Neural cell (in vitro differentiated cells): Measurements from ENCODE around the gene ZNF677. TPM values are rescaled to one million over a fixed set of nuclear protein-coding genes. Genes with fewer than 3 reads are reported as not detected.

Source experiments
- H2AFZ ChIP-seq: fragments of 200-600, 300-800 bp; sonication (generic), shearing (Covaris generic); 2 replicates; pipeline ENCODE4 v1.6.0; 2014; ENCODE audit warnings: low read depth, mild to moderate bottlenecking, antibody characterized with exemption, low read length, moderate library complexity
- H3F3A ChIP-seq: fragments of 200-600 bp; shearing (Covaris generic); 2 replicates; pipeline ENCODE4 v1.6.1; 2016; ENCODE audit warnings: mild to moderate bottlenecking, moderate library complexity, mixed read lengths, antibody characterized with exemption, low read length; ENCODE audit not compliant: insufficient read depth, poor library complexity, severe bottlenecking
- H3K27ac ChIP-seq: fragments of 200-600, 300-800 bp; sonication (generic), shearing (Covaris generic); 2 replicates; pipeline ENCODE4 v1.5.1; 2014; ENCODE audit warnings: mild to moderate bottlenecking, low read length, moderate library complexity
- H3K27me3 ChIP-seq: fragments of 300-800, 200-600 bp; sonication (generic), shearing (Covaris generic); 2 replicates; pipeline ENCODE4 v1.6.0; 2014; ENCODE audit warnings: mild to moderate bottlenecking, low read depth, low read length, moderate library complexity; ENCODE audit not compliant: insufficient read depth
- H3K36me3 ChIP-seq: fragments of 300-800, 200-600 bp; sonication (generic), shearing (Covaris generic); 2 replicates; pipeline ENCODE4 v1.5.1; 2014; ENCODE audit warnings: mild to moderate bottlenecking, antibody characterized with exemption, low read length, moderate library complexity; ENCODE audit not compliant: insufficient read depth
- H3K4me2 ChIP-seq: fragments of 300-800, 200-600 bp; sonication (generic), shearing (Covaris generic); 2 replicates; pipeline ENCODE4 v1.6.0; 2014; ENCODE audit warnings: mild to moderate bottlenecking, low read length
- H3K4me3 ChIP-seq: fragments of 300-800, 200-600 bp; sonication (generic), shearing (Covaris generic); 2 replicates; pipeline ENCODE4 v1.5.1; 2014; ENCODE audit warnings: mild to moderate bottlenecking, low read length, moderate library complexity
- H3K79me2 ChIP-seq: fragments of 200-600 bp; shearing (Covaris generic); replicated peaks from 2 replicates; pipeline ENCODE4 v1.6.0; 2014; ENCODE audit warnings: mild to moderate bottlenecking, low read length, moderate library complexity; ENCODE audit not compliant: insufficient read depth
- H3K9ac ChIP-seq: fragments of 300-800, 200-600 bp; sonication (generic), shearing (Covaris generic); 2 replicates; pipeline ENCODE4 v1.6.1; 2016; ENCODE audit warnings: mild to moderate bottlenecking, low read length, mixed read lengths
- H3K9me2 ChIP-seq: fragments of 200-600 bp; shearing (Covaris generic); 2 replicates; pipeline ENCODE4 v1.6.1; 2016; ENCODE audit warnings: mild to moderate bottlenecking, low read length, mixed read lengths; ENCODE audit not compliant: insufficient read depth
- H3K9me3 ChIP-seq: fragments of 200-600, 300-800 bp; sonication (generic), shearing (Covaris generic); 2 replicates; pipeline ENCODE4 v1.6.1; 2016; ENCODE audit warnings: mild to moderate bottlenecking, mixed run types, low read length, moderate library complexity, mixed read lengths
- H4K20me1 ChIP-seq: fragments of 200-600 bp; shearing (Covaris generic); 2 replicates; pipeline ENCODE4 v1.6.1; 2016; ENCODE audit warnings: mild to moderate bottlenecking, mixed run types; ENCODE audit not compliant: insufficient read depth
- CTCF ChIP-seq: fragments of 450-650 bp; IDR thresholded peaks from 2 replicates; pipeline ENCODE4 v1.5.1; 2014; ENCODE audit warnings: antibody characterized with exemption, mild to moderate bottlenecking, moderate library complexity; ENCODE audit not compliant: poor library complexity, severe bottlenecking
- EP300 ChIP-seq: fragments of 450-650 bp; conservative IDR thresholded peaks from 2 replicates; pipeline ENCODE4 v1.6.1; 2014; ENCODE audit warnings: antibody characterized with exemption, mild to moderate bottlenecking, moderate library complexity; ENCODE audit not compliant: poor library complexity, severe bottlenecking
- EZH2 ChIP-seq: fragments of 200-600, 300-800 bp; shearing (Covaris generic), sonication (generic); IDR thresholded peaks from 2 replicates; pipeline ENCODE4 v1.6.1; 2014; ENCODE audit warnings: antibody characterized with exemption, low read length, borderline replicate concordance, mild to moderate bottlenecking; ENCODE audit not compliant: insufficient read depth, poor library complexity, severe bottlenecking
- MXI1 ChIP-seq: fragments of 450-650 bp; conservative IDR thresholded peaks from 2 replicates; pipeline ENCODE4 v1.6.1; 2014; ENCODE audit warnings: antibody characterized with exemption, mild to moderate bottlenecking; ENCODE audit not compliant: poor library complexity, severe bottlenecking
- POLR2AphosphoS5 ChIP-seq: IDR thresholded peaks from 2 replicates; pipeline ENCODE4 v1.6.1; 2012
- RAD21 ChIP-seq: fragments of 450-650 bp; conservative IDR thresholded peaks from 2 replicates; pipeline ENCODE4 v1.6.1; 2014; ENCODE audit warnings: antibody characterized with exemption, mild to moderate bottlenecking, moderate library complexity
- SMC3 ChIP-seq: fragments of 450-650 bp; conservative IDR thresholded peaks from 2 replicates; pipeline ENCODE4 v1.6.1; 2014; ENCODE audit warnings: antibody characterized with exemption, mild to moderate bottlenecking, moderate library complexity; ENCODE audit not compliant: poor library complexity
- TAF1 ChIP-seq: IDR thresholded peaks from 2 replicates; pipeline ENCODE4 v1.6.1; 2012; ENCODE audit warnings: low read depth
- polyA plus RNA-seq: library from polyadenylated mRNA; depleted of rRNA; stranded (reverse); fragments of >200 nt; gene quantifications from 2 replicates; pipeline ENCODE4 v1.2.3, GENCODE V29; 2014
- TF ChIP-seq, protein P1 (sequence below): IDR thresholded peaks from 2 replicates; pipeline ENCODE4 v1.6.1; 2012; ENCODE audit warnings: borderline replicate concordance

ZNF677 gene
- polyA plus RNA-seq, 1 donor from 2014 or later, result 35.4 TPM

DNA sequence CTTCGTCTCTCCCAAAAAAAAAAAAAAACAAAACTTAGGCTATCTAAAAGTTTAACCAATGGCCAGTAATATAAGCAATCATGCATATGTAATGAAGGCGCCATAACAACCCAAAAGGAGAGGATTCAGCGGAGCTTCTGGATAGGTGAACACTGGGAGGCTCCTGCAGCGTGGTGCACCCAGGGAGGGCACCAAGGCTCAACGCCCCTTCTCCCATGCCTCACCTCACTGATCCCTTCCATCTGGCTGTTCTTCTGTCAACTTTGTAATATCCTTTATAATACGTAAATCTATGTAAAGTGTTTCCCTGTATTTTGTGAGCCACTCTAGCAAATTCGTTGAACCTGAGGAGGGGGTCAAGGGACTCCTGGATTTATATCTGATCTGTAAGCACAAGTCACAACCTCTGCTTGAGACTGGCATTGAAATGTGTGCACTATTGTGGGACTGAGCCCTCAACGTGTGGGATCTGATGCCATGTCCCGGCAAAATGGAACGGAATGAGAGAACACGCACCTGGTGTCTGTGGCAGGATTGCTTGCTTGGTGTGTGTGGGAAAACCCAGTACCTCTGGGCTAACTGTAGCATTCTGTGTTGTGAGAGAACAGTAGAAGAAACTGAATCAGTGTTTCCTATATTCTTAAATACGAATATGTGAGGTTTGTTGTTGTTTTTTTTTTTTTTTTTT, 61.0 kb downstream of the ZNF677 start:
- Histone ChIP-seq H3K36me3 (no peaks in the 10 kb centered on the region), H4K20me1 (no peaks in the 10 kb centered on the region), H3K9me3 (no peaks in the 10 kb centered on the region), H3K9me2 (no peaks in the 10 kb centered on the region), H2AFZ (no peak overlapping the region), H3K4me3 (peak overlapping the region; percentile 78), H3K79me2 (no peaks in the 10 kb centered on the region), H3F3A (peaks cover 6% of the 10 kb centered on the region), H3K4me2 (no peak overlapping the region), H3K9ac (no peak overlapping the region), H3K27ac (no peak overlapping the region), H3K27me3 (no peaks in the 10 kb centered on the region)
- TF ChIP-seq POLR2AphosphoS5 (no peak), SMC3 (no peak), EZH2 (no peak), MXI1 (no peak), EP300 (no peak), TAF1 (no peak), CTCF (no peak), RAD21 (no peak)
- TF ChIP-seq, protein P1, sequence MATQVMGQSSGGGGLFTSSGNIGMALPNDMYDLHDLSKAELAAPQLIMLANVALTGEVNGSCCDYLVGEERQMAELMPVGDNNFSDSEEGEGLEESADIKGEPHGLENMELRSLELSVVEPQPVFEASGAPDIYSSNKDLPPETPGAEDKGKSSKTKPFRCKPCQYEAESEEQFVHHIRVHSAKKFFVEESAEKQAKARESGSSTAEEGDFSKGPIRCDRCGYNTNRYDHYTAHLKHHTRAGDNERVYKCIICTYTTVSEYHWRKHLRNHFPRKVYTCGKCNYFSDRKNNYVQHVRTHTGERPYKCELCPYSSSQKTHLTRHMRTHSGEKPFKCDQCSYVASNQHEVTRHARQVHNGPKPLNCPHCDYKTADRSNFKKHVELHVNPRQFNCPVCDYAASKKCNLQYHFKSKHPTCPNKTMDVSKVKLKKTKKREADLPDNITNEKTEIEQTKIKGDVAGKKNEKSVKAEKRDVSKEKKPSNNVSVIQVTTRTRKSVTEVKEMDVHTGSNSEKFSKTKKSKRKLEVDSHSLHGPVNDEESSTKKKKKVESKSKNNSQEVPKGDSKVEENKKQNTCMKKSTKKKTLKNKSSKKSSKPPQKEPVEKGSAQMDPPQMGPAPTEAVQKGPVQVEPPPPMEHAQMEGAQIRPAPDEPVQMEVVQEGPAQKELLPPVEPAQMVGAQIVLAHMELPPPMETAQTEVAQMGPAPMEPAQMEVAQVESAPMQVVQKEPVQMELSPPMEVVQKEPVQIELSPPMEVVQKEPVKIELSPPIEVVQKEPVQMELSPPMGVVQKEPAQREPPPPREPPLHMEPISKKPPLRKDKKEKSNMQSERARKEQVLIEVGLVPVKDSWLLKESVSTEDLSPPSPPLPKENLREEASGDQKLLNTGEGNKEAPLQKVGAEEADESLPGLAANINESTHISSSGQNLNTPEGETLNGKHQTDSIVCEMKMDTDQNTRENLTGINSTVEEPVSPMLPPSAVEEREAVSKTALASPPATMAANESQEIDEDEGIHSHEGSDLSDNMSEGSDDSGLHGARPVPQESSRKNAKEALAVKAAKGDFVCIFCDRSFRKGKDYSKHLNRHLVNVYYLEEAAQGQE, result no peak

DNA sequence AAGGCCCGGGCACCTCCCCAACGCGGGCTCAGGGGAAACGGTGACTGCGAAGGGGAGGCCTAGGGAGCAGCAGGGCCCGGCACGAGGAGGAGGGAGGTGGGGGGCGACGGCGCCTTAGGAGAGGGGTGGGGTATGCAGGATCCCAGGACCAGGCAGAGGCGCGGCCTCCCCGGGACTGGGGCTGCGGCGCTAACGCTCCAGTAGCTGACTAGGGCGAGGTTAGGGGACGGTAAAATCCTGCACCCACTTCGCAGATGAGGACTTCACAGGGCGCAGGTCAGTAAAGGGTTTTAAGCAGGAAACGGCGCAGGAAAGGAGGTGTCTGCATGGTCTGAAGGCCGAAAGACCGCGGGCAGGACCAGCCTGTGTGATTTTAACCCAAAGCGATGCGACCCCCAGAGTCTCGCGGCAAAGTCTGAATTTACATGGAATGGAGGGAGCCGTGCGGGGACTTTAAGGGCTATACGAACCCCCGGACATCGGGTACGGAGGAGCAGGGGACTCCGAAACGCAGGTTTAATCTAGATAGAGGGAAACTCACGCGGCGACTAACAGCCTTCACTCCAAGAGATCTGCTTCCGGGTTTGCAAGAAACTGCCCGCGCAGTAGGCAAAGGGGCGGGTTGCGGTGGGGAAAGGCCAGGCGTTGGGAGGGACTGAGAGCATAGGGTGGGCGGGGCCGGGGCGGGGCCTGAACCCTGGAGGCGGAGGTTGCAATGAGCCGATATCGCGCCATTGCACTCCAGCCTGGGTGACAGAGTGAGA, 61.7 kb downstream of the ZNF677 start, which contains the start of gene ZNF665:
TSS of gene ZNF665 (minus strand) at position 588 of the 764 bp plus-strand sequence. CDS start 10,460 bp downstream, outside the sequence.
- Histone ChIP-seq H3K9me2 (no peaks in the 10 kb centered on the region), H3K36me3 (no peaks in the 10 kb centered on the region), H2AFZ (peak within 1 kb of the TSS; percentile 36), H3K79me2 (no peaks in the 10 kb centered on the region), H3K9ac (peak within 1 kb of the TSS; percentile 62), H3F3A (peaks cover 6% of the 10 kb centered on the region), H3K27ac (no peak within 1 kb of the TSS), H4K20me1 (no peaks in the 10 kb centered on the region), H3K4me3 (peak within 1 kb of the TSS; percentile 78), H3K27me3 (no peaks in the 10 kb centered on the region), H3K9me3 (no peaks in the 10 kb centered on the region), H3K4me2 (peak within 1 kb of the TSS; percentile 59)
- TF ChIP-seq SMC3, result peak; percentile 22
- no peak for TF ChIP-seq EZH2
- TF ChIP-seq RAD21, result no peak
- TF ChIP-seq POLR2AphosphoS5, result peak; percentile 24
- no peak for TF ChIP-seq CTCF
- no peak for TF ChIP-seq TAF1
- TF ChIP-seq EP300, result no peak
- peak; percentile 65 for TF ChIP-seq MXI1
- TF ChIP-seq, protein P1, result no peak
